GM10266 (cell line): ENCODE measurements around the gene C10orf71.

Experiments used
- DNase-seq: peaks from one replicate; pipeline ENCODE4 v3.0.0; 2012; ENCODE audit errors: extremely low spot score
- TF ChIP-seq, protein P1 (sequence below): IDR thresholded peaks from 2 replicates; pipeline ENCODE4 v1.5.1; 2012; ENCODE audit warnings: mild to moderate bottlenecking, low read depth; ENCODE audit not compliant: control insufficient read depth, insufficient read depth; ENCODE audit errors: missing control alignments

Gene C10orf71

DNA sequence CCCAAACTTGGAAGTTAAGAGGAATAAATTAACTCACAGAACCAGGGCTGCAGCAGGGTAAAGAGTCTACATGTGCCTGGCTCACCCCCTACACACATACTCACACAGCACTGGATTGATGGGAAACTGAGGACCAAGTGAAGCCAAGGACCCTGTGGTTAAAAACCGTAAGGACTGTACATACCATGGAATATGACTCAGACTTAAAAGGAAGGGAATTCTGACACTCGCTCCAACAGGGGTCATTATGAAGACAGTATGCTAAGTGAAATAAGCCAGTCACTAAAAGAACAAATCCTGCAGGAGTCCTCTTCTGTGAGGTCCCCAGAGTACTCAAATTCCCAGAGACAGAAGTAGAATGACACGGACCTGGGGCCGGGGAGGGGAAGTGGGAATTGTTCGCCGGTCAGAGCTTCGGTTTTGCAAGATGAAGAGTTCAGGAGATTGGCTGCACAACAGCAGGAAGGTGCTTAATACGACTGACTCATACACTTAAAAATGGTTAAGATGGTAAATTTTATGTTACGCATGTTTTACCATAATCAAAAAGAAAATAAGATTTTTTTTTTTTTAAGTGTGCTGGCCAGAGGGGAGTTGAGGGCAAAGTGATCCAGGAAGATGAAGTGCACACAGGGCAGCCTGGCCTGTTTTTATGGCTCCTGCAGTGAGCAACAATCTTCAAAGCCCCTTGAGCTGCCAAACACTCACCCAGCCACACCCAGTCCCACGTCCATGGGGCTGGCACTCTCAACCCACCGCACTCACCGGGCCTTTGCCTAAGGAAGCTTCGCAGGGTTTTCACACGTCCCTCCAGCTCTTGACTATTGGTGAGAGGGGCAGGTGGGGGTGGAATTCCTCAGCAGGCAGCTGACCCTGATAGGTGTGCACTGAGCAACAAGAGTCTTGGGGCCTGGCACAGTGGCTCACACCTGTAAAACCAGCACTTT lies 70.5 kb downstream of the C10orf71 start:
- no peak for DNase-seq
- TF ChIP-seq, protein P1, sequence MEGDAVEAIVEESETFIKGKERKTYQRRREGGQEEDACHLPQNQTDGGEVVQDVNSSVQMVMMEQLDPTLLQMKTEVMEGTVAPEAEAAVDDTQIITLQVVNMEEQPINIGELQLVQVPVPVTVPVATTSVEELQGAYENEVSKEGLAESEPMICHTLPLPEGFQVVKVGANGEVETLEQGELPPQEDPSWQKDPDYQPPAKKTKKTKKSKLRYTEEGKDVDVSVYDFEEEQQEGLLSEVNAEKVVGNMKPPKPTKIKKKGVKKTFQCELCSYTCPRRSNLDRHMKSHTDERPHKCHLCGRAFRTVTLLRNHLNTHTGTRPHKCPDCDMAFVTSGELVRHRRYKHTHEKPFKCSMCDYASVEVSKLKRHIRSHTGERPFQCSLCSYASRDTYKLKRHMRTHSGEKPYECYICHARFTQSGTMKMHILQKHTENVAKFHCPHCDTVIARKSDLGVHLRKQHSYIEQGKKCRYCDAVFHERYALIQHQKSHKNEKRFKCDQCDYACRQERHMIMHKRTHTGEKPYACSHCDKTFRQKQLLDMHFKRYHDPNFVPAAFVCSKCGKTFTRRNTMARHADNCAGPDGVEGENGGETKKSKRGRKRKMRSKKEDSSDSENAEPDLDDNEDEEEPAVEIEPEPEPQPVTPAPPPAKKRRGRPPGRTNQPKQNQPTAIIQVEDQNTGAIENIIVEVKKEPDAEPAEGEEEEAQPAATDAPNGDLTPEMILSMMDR, result no peak

DNA sequence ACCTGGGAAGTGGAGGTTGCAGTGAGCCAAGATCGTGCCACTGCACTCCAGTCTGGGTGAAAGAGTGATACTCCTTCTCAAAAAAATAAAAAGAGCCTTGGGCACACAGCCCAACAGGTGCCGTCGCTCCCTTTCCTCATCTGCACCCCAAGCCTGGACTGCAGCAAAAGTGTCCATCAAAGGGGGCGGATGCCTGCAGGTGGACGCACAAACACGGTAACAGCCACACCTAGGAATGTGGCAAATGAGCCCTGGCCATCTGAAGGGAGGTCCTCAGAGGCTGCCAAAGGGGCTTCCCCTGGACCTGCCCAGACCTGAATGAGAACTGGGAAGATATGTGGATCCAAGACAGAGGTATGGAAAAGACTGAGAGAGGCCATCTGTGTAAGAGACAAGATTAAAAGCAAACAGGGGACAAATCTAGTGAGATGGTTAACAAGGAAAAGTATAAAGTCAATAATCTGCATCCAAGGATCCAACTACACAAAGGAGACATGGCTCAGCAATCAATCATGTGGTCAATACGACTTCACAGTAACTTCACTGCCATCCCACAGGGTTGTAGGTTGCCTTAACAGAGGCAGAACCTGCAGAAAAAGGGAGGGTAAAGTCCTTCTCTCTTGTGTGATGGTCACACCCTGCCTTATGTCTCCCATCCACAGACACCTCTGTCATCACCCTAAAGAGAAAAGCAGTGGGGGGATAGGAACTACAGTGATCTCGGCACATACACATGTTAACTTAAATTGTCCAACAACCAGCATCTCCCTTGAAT lies 71.5 kb downstream of the C10orf71 start:
- TF ChIP-seq, protein P1, result no peak
- no peak for DNase-seq

DNA sequence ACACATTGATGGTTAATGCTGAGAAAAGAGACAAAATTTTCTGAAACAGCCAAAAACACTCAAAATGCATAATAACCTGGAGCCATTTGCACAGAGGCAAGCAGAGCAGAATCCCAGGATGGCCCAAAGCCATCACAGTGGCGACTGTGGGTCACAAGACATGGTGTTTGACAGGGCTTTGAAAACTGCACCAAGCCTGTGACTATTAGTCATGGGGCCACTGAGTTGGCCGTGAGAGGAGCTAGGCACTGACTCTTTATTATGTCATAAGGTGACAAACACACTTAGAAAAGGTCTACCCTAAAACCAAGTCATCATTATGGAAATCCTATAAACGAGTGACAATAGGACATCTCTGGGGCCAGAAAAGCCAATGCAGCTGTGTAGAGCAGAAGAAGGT lies 73.0 kb downstream of the C10orf71 start:
- DNase-seq, result no peak
- TF ChIP-seq, protein P1, result no peak

DNA sequence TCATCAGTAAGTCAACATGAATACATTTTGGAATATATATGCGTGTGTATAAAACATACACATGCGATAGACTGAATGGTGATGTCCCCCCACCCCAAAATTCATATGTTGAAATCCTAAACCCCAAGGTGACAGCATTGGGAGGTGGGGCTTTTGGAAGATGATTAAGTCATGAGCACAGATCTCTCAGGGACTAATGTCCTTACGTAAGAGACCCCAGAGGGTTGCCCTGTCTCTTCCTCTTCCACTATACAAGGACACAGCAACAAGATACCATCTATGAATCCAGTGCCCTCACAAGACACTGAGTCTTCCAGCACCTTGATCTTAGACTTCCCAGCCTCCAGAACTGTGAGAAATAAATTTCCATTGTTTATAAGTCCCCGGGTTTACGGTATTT lies 74.4 kb downstream of the C10orf71 start:
- no peak for DNase-seq
- TF ChIP-seq, protein P1, result no peak

DNA sequence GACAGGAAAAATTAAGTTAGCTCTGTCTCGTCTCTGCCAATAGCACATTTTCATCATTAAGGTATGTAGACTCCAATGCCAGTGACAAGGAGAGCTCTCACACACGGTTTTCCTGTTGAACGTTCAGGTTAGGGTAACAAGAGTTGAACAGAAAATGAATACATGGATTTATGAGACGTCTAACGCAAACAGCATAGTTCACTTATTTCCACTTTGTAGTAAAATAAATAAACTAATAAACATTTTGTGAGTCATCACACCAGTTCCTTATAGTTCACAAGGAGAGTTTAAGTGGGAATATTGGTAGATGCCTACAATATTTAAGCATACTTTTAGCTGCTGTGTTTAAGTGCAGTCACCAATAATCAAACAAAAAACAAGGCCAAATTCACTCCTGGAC lies 75.8 kb downstream of the C10orf71 start:
- TF ChIP-seq, protein P1, result no peak
- DNase-seq, result no peak

DNA sequence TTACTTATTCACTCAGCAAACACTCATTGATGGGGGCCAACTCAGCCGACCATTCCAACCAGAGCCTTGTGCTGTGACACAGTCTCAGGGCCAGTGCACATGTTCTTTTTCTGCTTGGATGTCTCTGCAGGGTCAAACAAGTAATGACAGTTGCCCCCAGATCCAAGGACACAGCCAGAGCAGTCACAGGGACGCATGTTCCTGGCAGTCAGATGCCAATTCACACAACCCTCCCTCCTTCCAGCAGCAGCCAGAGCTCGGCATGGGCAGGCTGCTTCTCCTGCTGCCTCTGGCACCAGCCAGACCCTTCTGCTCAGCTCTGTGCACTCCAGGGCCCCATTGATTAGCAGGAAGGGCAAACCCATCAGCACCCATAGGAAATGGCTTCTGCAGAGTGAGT lies 76.6 kb downstream of the C10orf71 start:
- TF ChIP-seq, protein P1, result no peak

More for the DNA sequence above, 76.6 kb downstream of the C10orf71 start:
- no peak for DNase-seq
